ENCODE data around the gene HOXD4.

HOXD4 gene

GRCh38 chr2:176199902-176200301, 48.6 kb downstream of the HOXD4 start:
- DNase-seq, result no peak

GRCh38 chr2:176200971-176201370, 49.6 kb downstream of the HOXD4 start:
- no peak for DNase-seq

- DNase-seq, result no peak
These were observed 51.1 kb downstream of the HOXD4 start for GRCh38 chr2:176202491-176202890.

Measured in activated CD8-positive, alpha-beta memory T cell treated with anti-CD3 and anti-CD28 coated beads, Interleukin-2, amount 50 U/mL, for 4 hours (primary cell).